SK-N-SH (cell line): Measurements from ENCODE around the gene AIF1. TPM values are rescaled to one million over a fixed set of nuclear protein-coding genes. Genes with fewer than 3 reads are reported as not detected.

Experiments
- CTCF ChIA-PET: fragments of 300-600, 350-600 bp; formaldehyde crosslinking; extraction: SDS; loops from one replicate; lab custom pipeline; 2021; lab: Yijun Ruan, JAX
- POLR2A ChIA-PET: fragments of 350-600 bp; sonication (Branson Sonifier 250); formaldehyde crosslinking; extraction: SDS; loops from one replicate; lab custom pipeline; 2020; ENCODE audit warnings: antibody characterized with exemption, inconsistent platforms; lab: Yijun Ruan, JAX
- DNase-seq: peaks from one replicate; pipeline ENCODE4 v3.0.0; 2012
- H2AFZ ChIP-seq: fragments of 200-600 bp; sonication (generic); 2 replicates; pipeline ENCODE4 v1.8.1; 2016; ENCODE audit warnings: antibody characterized with exemption, mild to moderate bottlenecking, low read depth
- H3F3A ChIP-seq: fragments of 200-600 bp; sonication (generic); replicated peaks from 2 replicates; pipeline ENCODE3; 2016; ENCODE audit warnings: antibody characterized with exemption, mild to moderate bottlenecking; ENCODE audit not compliant: insufficient read depth
- H3K27ac ChIP-seq, 2 experiments: fragments of 200-500 bp in 1 of 2; fragments of 200-600 bp in 1 of 2; sonication (Bioruptor generic) in 1 of 2; sonication (generic), shearing (Covaris generic) in 1 of 2; 2 replicates each; pipeline versions ENCODE4 v1.5.1 to v1.6.1; 2014 to 2016; ENCODE audit warnings: low read depth in 2 of 2, inconsistent platforms in 1 of 2, low read length in 1 of 2, mild to moderate bottlenecking in 1 of 2, mixed read lengths in 1 of 2
- H3K27me3 ChIP-seq: fragments of 200-600 bp; sonication (generic), shearing (Covaris generic); 2 replicates; pipeline ENCODE4 v1.6.1; 2016; ENCODE audit warnings: mixed run types; ENCODE audit not compliant: insufficient read depth
- H3K36me3 ChIP-seq, 2 experiments: fragments of 200-500 bp in 1 of 2; fragments of 200-600 bp in 1 of 2; sonication (Bioruptor generic) in 1 of 2; sonication (generic) in 1 of 2; replicated peaks in 1 of 2; 2 replicates each; pipeline versions ENCODE3 to v1.5.1; 2014 to 2016; ENCODE audit warnings: low read length in 1 of 2, mild to moderate bottlenecking in 1 of 2; ENCODE audit not compliant: insufficient read depth in 2 of 2, control insufficient read depth in 1 of 2
- H3K4me1 ChIP-seq, 2 experiments: fragments of 200-500 bp in 1 of 2; fragments of 200-600 bp in 1 of 2; sonication (Bioruptor generic) in 1 of 2; sonication (generic), shearing (Covaris generic) in 1 of 2; 2 replicates each; pipeline versions ENCODE4 v1.5.1 to v1.6.1; 2014 to 2016; ENCODE audit warnings: low read depth in 1 of 2, low read length in 1 of 2, mixed run types in 1 of 2; ENCODE audit not compliant: insufficient read depth in 2 of 2, control insufficient read depth in 1 of 2
- H3K4me2 ChIP-seq: fragments of 200-600 bp; sonication (generic), shearing (Covaris generic); 2 replicates; pipeline ENCODE4 v1.6.1; 2017; ENCODE audit warnings: mixed run types
- H3K4me3 ChIP-seq, 2 experiments: fragments of 200-500 bp in 1 of 2; fragments of 200-600 bp in 1 of 2; sonication (Bioruptor generic) in 1 of 2; sonication (generic), shearing (Covaris generic) in 1 of 2; 2 replicates each; pipeline versions ENCODE4 v1.5.1 to v1.8.1; 2014 to 2016; ENCODE audit warnings: low read depth in 2 of 2, inconsistent platforms in 1 of 2, low read length in 1 of 2, mild to moderate bottlenecking in 1 of 2, mixed read lengths in 1 of 2, moderate library complexity in 1 of 2
- H3K79me2 ChIP-seq: fragments of 200-600 bp; sonication (generic); 2 replicates; pipeline ENCODE4 v1.8.1; 2017; ENCODE audit warnings: mild to moderate bottlenecking; ENCODE audit not compliant: insufficient read depth
- H3K9ac ChIP-seq: fragments of 200-600 bp; sonication (generic); 2 replicates; pipeline ENCODE4 v1.6.1; 2017; ENCODE audit warnings: mixed run types
- H3K9me2 ChIP-seq: fragments of 200-600 bp; sonication (generic); 2 replicates; pipeline ENCODE4 v1.6.1; 2017; ENCODE audit warnings: mixed run types
- H3K9me3 ChIP-seq: fragments of 200-600 bp; sonication (generic); 2 replicates; pipeline ENCODE4 v1.6.1; 2017; ENCODE audit warnings: mixed run types, mild to moderate bottlenecking, moderate library complexity
- H4K20me1 ChIP-seq: fragments of 200-600 bp; sonication (generic); 2 replicates; pipeline ENCODE4 v1.6.1; 2017; ENCODE audit warnings: mild to moderate bottlenecking, mixed run types; ENCODE audit not compliant: insufficient read depth
- CHD2 ChIP-seq: fragments of 150-350 bp; IDR thresholded peaks from 2 replicates; pipeline ENCODE4 v1.6.1; 2018; ENCODE audit warnings: low read length; ENCODE audit not compliant: partially characterized antibody
- EZH2phosphoT487 ChIP-seq: fragments of 200-600 bp; sonication (generic); IDR thresholded peaks from 2 replicates; pipeline ENCODE4 v1.6.1; 2017; ENCODE audit warnings: low read depth, mixed run types, mild to moderate bottlenecking, antibody characterized with exemption, moderate library complexity, borderline replicate concordance
- FOXJ3 ChIP-seq: sonication (generic); formaldehyde crosslinking; IDR thresholded peaks from 2 replicates; pipeline ENCODE4 v1.5.1; 2020; ENCODE audit warnings: mild to moderate bottlenecking, missing genetic modification reagents
- GATA2 ChIP-seq: sonication (generic); formaldehyde crosslinking; IDR thresholded peaks from 2 replicates; pipeline ENCODE4 v1.5.0; 2020; ENCODE audit warnings: mild to moderate bottlenecking, missing genetic modification reagents
- IRF3 ChIP-seq: fragments of 150-350 bp; IDR thresholded peaks from 2 replicates; pipeline ENCODE4 v1.6.1; 2016; ENCODE audit warnings: mild to moderate bottlenecking, low read depth, low read length
- MAX ChIP-seq: IDR thresholded peaks from 2 replicates; pipeline ENCODE4 v1.4.0; 2012; ENCODE audit warnings: low read depth
- MXI1 ChIP-seq: IDR thresholded peaks from 2 replicates; pipeline ENCODE4 v1.6.1; 2012; ENCODE audit warnings: mild to moderate bottlenecking, low read depth, low read length, improper control_type of control experiment
- NFIC ChIP-seq: IDR thresholded peaks from 2 replicates; pipeline ENCODE4 v1.4.0; 2012; ENCODE audit warnings: borderline replicate concordance
- PBX3 ChIP-seq: IDR thresholded peaks from 2 replicates; pipeline ENCODE4; 2012
- RCOR1 ChIP-seq: fragments of 150-350 bp; IDR thresholded peaks from 2 replicates; pipeline ENCODE4 v1.6.1; 2017; ENCODE audit warnings: antibody characterized with exemption, low read length
- RFX5 ChIP-seq: IDR thresholded peaks from 2 replicates; pipeline ENCODE4 v1.6.1; 2012; ENCODE audit warnings: mild to moderate bottlenecking, improper control_type of control experiment, low read length
- RXRA ChIP-seq: IDR thresholded peaks from 2 replicates; pipeline ENCODE4 v1.4.0; 2012; ENCODE audit warnings: low read depth, mild to moderate bottlenecking, borderline replicate concordance
- SIN3A ChIP-seq: IDR thresholded peaks from 2 replicates; pipeline ENCODE4 v1.6.1; 2012; ENCODE audit warnings: low read depth, mild to moderate bottlenecking, low read length, moderate library complexity, borderline replicate concordance
- TAF1 ChIP-seq: IDR thresholded peaks from 2 replicates; pipeline ENCODE4 v1.6.1; 2012; ENCODE audit warnings: low read depth, mild to moderate bottlenecking, low read length, moderate library complexity, borderline replicate concordance
- YY1 ChIP-seq: IDR thresholded peaks from 2 replicates; pipeline ENCODE4 v1.4.0; 2012; ENCODE audit warnings: low read depth, mild to moderate bottlenecking
- WGBS: methylation state at CpG from one replicate; pipeline ENCODE4 v1.1.6; 2017; ENCODE audit warnings: low lambda C conversion rate; 5-methylcytosine and 5-hydroxymethylcytosine counted together
- polyA plus RNA-seq, 3 experiments: library from polyadenylated mRNA; depleted of rRNA; stranded (reverse); fragments of >200 nt; gene quantifications; 2 replicates each; pipeline ENCODE4 v1.2.3, GENCODE V29; 2012

The AIF1 gene
- polyA plus RNA-seq, 1 of the 3 experiments (the other 2 are of a cell fraction) = not detected

- Histone ChIP-seq H3K27ac (no peak overlapping the region), H3F3A (peaks cover 28% of the 10 kb centered on the region), H3K79me2 (peaks cover 83% of the 10 kb centered on the region), H3K4me1 (peaks cover 13 to 27% of the 10 kb centered on the region in 2 experiments; a peak in 2 of 4 replicates), H2AFZ (no peak overlapping the region), H3K9ac (no peak overlapping the region), H3K4me3 (no peak overlapping the region), H3K27me3 (no peaks in the 10 kb centered on the region), H3K36me3 (peaks cover 8 to 12% of the 10 kb centered on the region in 2 experiments), H4K20me1 (peaks cover 8% of the 10 kb centered on the region; the same call in 1 of the 2 replicates), H3K4me2 (peak overlapping the region; percentile 97), H3K9me2 (no peaks in the 10 kb centered on the region), H3K9me3 (no peaks in the 10 kb centered on the region)
- TF ChIP-seq TAF1 (no peak), EZH2phosphoT487 (no peak), RCOR1 (no peak), PBX3 (no peak), CHD2 (no peak), RFX5 (no peak), GATA2 (CRISPR knock-in tag) (no peak), FOXJ3 (CRISPR knock-in tag) (no peak), RXRA (no peak), MXI1 (no peak), MAX (no peak), SIN3A (no peak), IRF3 (no peak), YY1 (no peak), NFIC (no peak)
- CTCF ChIA-PET = interaction anchor here (0.5 to 1.4 kb wide), 4 partner anchors 14 to 70 kb away, joined by 3 to 4 read pairs (median 3); no protein-coding TSS in a partner anchor
- no peak for DNase-seq
- POLR2A ChIA-PET = interaction anchor here (0.7 kb wide), 1 partner anchor 13 kb away, joined by 3 read pairs; no protein-coding TSS in a partner anchor
- WGBS = 97% methylated on average over 4 of the region's 4 CpGs
Observed at GRCh38 chr6:31658158-31658688, 43.2 kb downstream of the AIF1 start.
